ENCODE measurements around the gene GALNTL6. TPM values are rescaled to one million over a fixed set of nuclear protein-coding genes. Genes with fewer than 3 reads are reported as not detected.

Gene GALNTL6
- total and polyA plus RNA-seq, 2 of the 4 experiments (the other 2 are of a cell fraction) = under 0.01 TPM; not detected in 1

DNA sequence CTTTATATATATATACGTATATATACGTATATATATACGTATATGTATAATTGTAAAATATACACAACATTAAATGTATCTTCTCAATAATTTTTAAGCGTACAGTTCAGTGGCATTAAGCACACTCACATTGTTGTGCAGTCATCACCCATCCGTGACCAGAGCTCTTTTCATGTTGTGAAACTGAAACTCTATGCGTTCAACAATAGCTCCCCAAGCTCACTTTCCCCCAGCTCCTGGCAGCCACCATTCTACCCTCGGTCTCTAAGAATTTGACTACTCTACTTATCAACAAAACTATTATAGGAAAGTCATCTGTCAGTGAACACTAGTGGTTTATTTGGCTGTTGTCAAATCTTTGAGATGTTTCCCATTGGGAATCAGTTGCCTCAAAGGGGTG, 733.6 kb downstream of the GALNTL6 start:
- no peak overlapping the region for H2AK5ac ChIP-seq (ENCODE audit: low read depth, low read length)
- no peak overlapping the region for H3K18ac ChIP-seq (ENCODE audit: low read depth, low read length)
- no peak overlapping the region for H3K9ac ChIP-seq (ENCODE audit: low read depth, low read length)
- POLR2A ChIA-PET (ENCODE audit: unreplicated experiment) = no interaction called here
- dilution Hi-C loops (cut with HindIII; ENCODE audit: low sequenced_read_pairs, unreplicated experiment) = no loop called here
- H4K5ac ChIP-seq (ENCODE audit: low read depth, low read length) = no peak overlapping the region
- no peak overlapping the region for H3K56ac ChIP-seq (ENCODE audit: extremely low read depth, insufficient read depth, low read length)
- no peak overlapping the region for H3K4me2 ChIP-seq (ENCODE audit: low read depth, low read length)
- H2AFZ ChIP-seq (replicated peaks; ENCODE audit: low read length, poor library complexity) = no peak overlapping the region
- no peak overlapping the region for H3K14ac ChIP-seq (replicated peaks; ENCODE audit: low read depth, low read length)
- no peak overlapping the region for H2AK9ac ChIP-seq (replicated peaks; ENCODE audit: low read depth, low read length, poor library complexity)
- H3K79me1 ChIP-seq (ENCODE audit: low read depth in 1 of 2, low read length in 2 of 2) = no peaks in the 10 kb centered on the region
- TF ChIP-seq, protein P1, sequence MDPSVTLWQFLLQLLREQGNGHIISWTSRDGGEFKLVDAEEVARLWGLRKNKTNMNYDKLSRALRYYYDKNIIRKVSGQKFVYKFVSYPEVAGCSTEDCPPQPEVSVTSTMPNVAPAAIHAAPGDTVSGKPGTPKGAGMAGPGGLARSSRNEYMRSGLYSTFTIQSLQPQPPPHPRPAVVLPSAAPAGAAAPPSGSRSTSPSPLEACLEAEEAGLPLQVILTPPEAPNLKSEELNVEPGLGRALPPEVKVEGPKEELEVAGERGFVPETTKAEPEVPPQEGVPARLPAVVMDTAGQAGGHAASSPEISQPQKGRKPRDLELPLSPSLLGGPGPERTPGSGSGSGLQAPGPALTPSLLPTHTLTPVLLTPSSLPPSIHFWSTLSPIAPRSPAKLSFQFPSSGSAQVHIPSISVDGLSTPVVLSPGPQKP (IDR thresholded peaks at IDR 0.05; ENCODE audit: borderline replicate concordance, low read depth, low read length) = no peak
- TF ChIP-seq RFX5 (IDR thresholded peaks at IDR 0.05; ENCODE audit: low read depth, low read length) (no peak), RCOR1 (IDR thresholded peaks at IDR 0.05; ENCODE audit: insufficient replicate concordance, low read length) (no peak), MAZ (IDR thresholded peaks at IDR 0.05; ENCODE audit: borderline replicate concordance, low read depth, low read length) (no peak), RAD21 (IDR thresholded peaks at IDR 0.05; ENCODE audit: low read length) (no peak), BHLHE40 (IDR thresholded peaks at IDR 0.05; ENCODE audit: low read depth, low read length) (no peak), MXI1 (IDR thresholded peaks at IDR 0.05; ENCODE audit: borderline replicate concordance, low read depth, low read length) (no peak), SMC3 (IDR thresholded peaks at IDR 0.05; ENCODE audit: low read depth, low read length) (no peak), CEBPB (IDR thresholded peaks at IDR 0.05; ENCODE audit: low read depth, low read length) (no peak), FOS (IDR thresholded peaks at IDR 0.05; ENCODE audit: low read depth, low read length) (no peak), CHD1 (IDR thresholded peaks at IDR 0.05; ENCODE audit: low read depth, low read length) (no peak), NFE2L2 (IDR thresholded peaks at IDR 0.05; ENCODE audit: low read depth, low read length) (no peak)
- TF ChIP-seq, protein P2, sequence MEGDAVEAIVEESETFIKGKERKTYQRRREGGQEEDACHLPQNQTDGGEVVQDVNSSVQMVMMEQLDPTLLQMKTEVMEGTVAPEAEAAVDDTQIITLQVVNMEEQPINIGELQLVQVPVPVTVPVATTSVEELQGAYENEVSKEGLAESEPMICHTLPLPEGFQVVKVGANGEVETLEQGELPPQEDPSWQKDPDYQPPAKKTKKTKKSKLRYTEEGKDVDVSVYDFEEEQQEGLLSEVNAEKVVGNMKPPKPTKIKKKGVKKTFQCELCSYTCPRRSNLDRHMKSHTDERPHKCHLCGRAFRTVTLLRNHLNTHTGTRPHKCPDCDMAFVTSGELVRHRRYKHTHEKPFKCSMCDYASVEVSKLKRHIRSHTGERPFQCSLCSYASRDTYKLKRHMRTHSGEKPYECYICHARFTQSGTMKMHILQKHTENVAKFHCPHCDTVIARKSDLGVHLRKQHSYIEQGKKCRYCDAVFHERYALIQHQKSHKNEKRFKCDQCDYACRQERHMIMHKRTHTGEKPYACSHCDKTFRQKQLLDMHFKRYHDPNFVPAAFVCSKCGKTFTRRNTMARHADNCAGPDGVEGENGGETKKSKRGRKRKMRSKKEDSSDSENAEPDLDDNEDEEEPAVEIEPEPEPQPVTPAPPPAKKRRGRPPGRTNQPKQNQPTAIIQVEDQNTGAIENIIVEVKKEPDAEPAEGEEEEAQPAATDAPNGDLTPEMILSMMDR (conservative IDR thresholded peaks at IDR 0.05; ENCODE audit: low read depth, low read length) = no peak
- TF ChIP-seq, protein P3, sequence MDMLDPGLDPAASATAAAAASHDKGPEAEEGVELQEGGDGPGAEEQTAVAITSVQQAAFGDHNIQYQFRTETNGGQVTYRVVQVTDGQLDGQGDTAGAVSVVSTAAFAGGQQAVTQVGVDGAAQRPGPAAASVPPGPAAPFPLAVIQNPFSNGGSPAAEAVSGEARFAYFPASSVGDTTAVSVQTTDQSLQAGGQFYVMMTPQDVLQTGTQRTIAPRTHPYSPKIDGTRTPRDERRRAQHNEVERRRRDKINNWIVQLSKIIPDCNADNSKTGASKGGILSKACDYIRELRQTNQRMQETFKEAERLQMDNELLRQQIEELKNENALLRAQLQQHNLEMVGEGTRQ (IDR thresholded peaks at IDR 0.05; ENCODE audit: low read depth, low read length) = no peak
- intact Hi-C loops (cut with micrococcal nuclease) = no loop called here
- no peak overlapping the region for H3K27ac ChIP-seq (ENCODE audit: insufficient read depth, low read length)
- H3K4ac ChIP-seq (ENCODE audit: low read depth, low read length) = no peak overlapping the region
- no peaks in the 10 kb centered on the region for H3K9me1 ChIP-seq (ENCODE audit: insufficient read depth, low read length)
- WGBS, 2 experiments (ENCODE audit: extremely low coverage in 2 of 2, insufficient read length in 1 of 2) = no CpG with 5 or more reads among the region's 7 CpGs
- no peak overlapping the region for H3K4me3 ChIP-seq (ENCODE audit: insufficient read depth, low read depth, low read length)
- in situ Hi-C loops (cut with MboI; ENCODE audit: low sequenced_read_pairs) = no loop called here
- no peak for DNase-seq
- H3K9me3 ChIP-seq (ENCODE audit: control insufficient read depth, insufficient read depth, low read length) = 0 out of 2 replicates have a peak, but pooled peaks cover 2% of the 10 kb centered on the region
- no peak overlapping the region for H2BK15ac ChIP-seq (ENCODE audit: low read depth, low read length)
- H4K20me1 ChIP-seq (ENCODE audit: insufficient read depth, low read length) = no peaks in the 10 kb centered on the region
- CTCF ChIA-PET = interaction anchor here (0.6 kb wide), 1 partner anchor 22 kb away, joined by 7 read pairs; no protein-coding TSS in a partner anchor
- H4K91ac ChIP-seq (ENCODE audit: insufficient read depth, low read depth, low read length) = no peak overlapping the region
- H2BK5ac ChIP-seq (ENCODE audit: low read depth, low read length, poor library complexity, severe bottlenecking) = no peak overlapping the region
- H3K23ac ChIP-seq (ENCODE audit: low read depth, low read length) = no peak overlapping the region
- no peak overlapping the region for H4K8ac ChIP-seq (ENCODE audit: low read depth in 2 of 2, low read length in 2 of 2)
- no peaks in the 10 kb centered on the region for H3K4me1 ChIP-seq (ENCODE audit: control insufficient read depth, insufficient read depth, low read length)
- ATAC-seq (ENCODE audit: low read depth) = no peak
- no peak overlapping the region for H2BK20ac ChIP-seq (ENCODE audit: low read depth, low read length)
- no TSS peak for BruUV-seq (replicated peaks)
- H3K36me3 ChIP-seq (ENCODE audit: control insufficient read depth, insufficient read depth, low read length) = no peaks in the 10 kb centered on the region
- H3K27me3 ChIP-seq (ENCODE audit: control insufficient read depth, insufficient read depth, low read length) = no peaks in the 10 kb centered on the region
- no peak overlapping the region for H2BK120ac ChIP-seq (ENCODE audit: low read depth, low read length)
